Peyer's patch (tissue), 4 donors: ENCODE results near the gene EMC1. TPM values are rescaled to one million over a fixed set of nuclear protein-coding genes. Genes with fewer than 3 reads are reported as not detected.
"Not testable (repeated sequence)": the region's sequence is repeated elsewhere in the genome, so short reads cannot be mapped to it uniquely, and the experiment has no call there.

Experiments used
- DNase-seq, 3 donors: peaks; one replicate each; pipeline ENCODE4 v3.0.0-alpha.2; 2017 to 2019
- H3K27ac ChIP-seq, 4 donors: fragments of 200-600 bp; sonication (generic); one replicate each; pipeline ENCODE4 v1.5.1; 2016 to 2019
- H3K27me3 ChIP-seq, 2 donors: fragments of 200-600 bp; sonication (generic); one replicate each; pipeline ENCODE4 v1.5.1; 2019
- H3K36me3 ChIP-seq, 3 donors: fragments of 200-600 bp; sonication (generic); one replicate each; pipeline ENCODE4 v1.5.1; 2016 to 2019
- H3K4me1 ChIP-seq, 4 donors: fragments of 200-600 bp; sonication (generic); one replicate each; pipeline ENCODE4 v1.5.1; 2016 to 2019
- H3K4me3 ChIP-seq, 4 donors: fragments of 200-600 bp; sonication (generic); 1 replicate in 3 of 4; 2 replicates in 1 of 4; pipeline ENCODE4 v1.5.1; 2016 to 2019; ENCODE audit warnings: mild to moderate bottlenecking in 1 of 4
- H3K9me3 ChIP-seq, 4 donors: fragments of 200-600 bp; sonication (generic); one replicate each; pipeline ENCODE4 v1.5.1; 2016 to 2019; ENCODE audit warnings: mild to moderate bottlenecking in 1 of 4
- POLR2A ChIP-seq, 2 donors: fragments of 450-650 bp; IDR thresholded peaks; one replicate each; pipeline ENCODE4 v1.5.1; 2017; ENCODE audit warnings: antibody characterized with exemption in 2 of 2, mild to moderate bottlenecking in 2 of 2, moderate library complexity in 2 of 2
- total RNA-seq, 4 donors: library from RNA; depleted of rRNA; stranded (reverse); fragments of >200 nt; gene quantifications; one replicate each; pipeline ENCODE4 v1.1.0, GENCODE V29; 2016
- TF ChIP-seq, protein P1 (sequence below), 6 experiments: fragments of 450-650 bp in 4 of 6; fragments of 200-600 bp in 2 of 6; sonication (generic) in 1 of 6; IDR thresholded peaks; one replicate each; pipeline ENCODE4 v1.5.1; 2017 to 2019; ENCODE audit warnings: antibody characterized with exemption in 6 of 6, mild to moderate bottlenecking in 3 of 6, moderate library complexity in 1 of 6

Gene EMC1
- total RNA-seq = 10 to 100 TPM; 28.0 to 71.0 (median 37.0) TPM

DNA sequence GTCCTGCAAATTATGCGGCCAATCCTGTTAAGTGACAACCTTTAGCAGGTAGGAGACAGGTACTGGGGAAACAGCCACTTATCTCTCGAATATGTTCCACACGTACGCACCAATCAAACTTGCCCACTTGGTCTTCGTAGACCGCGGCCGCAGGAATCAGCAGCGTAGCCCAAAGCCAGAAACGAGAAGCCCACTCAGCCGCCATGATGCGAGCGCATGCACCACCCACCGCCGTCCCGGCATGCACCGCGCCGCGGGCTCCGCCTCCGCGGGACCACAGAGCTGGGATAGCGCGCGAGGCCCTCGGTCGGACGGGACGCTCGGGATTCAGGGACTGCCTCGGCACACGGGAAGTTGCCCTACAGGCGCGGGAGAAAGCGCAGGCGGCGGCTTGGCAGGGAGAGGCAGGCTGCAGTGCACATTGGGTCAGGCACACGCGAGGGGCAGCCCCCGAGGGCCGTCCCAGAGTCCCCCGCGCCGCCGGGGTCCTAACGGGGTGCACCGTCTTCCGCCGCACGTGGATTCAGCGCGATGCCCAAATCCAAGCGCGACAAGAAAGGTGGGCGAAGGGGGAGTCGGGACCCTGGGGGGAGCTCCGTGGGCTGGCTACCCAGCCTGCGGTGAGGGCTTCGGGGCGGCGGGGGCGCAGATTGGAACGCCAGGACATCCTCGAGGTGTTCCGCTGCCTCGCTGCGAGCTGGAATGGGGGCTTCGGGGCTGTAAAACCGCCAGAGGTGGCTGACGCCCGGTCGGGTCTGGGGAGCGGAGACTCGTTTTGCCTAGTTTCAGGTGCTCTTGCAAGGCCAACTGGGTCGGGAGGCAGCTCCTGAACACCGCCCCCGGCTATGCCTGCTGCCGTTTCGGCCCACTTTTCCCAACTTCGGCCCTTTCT, at the start of gene EMC1, which contains the start of gene MRTO4:
Gene EMC1, minus strand, starts transcription at position 220 of the 892 bp plus-strand sequence. Its CDS starts 15 bp downstream, at position 205.
Gene MRTO4, plus strand, starts transcription at position 501 of the 892 bp plus-strand sequence. Its CDS starts 31 bp downstream, at position 532.
- Histone ChIP-seq H3K4me1 (peaks cover 2 to 31% (median 9%) of the 10 kb centered on the region in 4 donors), H3K36me3 (peaks cover 0 to 24% (median 0%) of the 10 kb centered on the region in 3 donors), H3K27ac (peak within 1 kb of the TSS; percentile 89 to 98 (median 94)), H3K27me3 (no peaks in the 10 kb centered on the region), H3K4me3 (peak within 1 kb of the TSS; percentile 76 to 97 (median 88)), H3K9me3 (no peaks in the 10 kb centered on the region)
- TF ChIP-seq POLR2A (IDR thresholded peaks at IDR 0.05) = peak; percentile 56 to 68
- TF ChIP-seq, protein P1, sequence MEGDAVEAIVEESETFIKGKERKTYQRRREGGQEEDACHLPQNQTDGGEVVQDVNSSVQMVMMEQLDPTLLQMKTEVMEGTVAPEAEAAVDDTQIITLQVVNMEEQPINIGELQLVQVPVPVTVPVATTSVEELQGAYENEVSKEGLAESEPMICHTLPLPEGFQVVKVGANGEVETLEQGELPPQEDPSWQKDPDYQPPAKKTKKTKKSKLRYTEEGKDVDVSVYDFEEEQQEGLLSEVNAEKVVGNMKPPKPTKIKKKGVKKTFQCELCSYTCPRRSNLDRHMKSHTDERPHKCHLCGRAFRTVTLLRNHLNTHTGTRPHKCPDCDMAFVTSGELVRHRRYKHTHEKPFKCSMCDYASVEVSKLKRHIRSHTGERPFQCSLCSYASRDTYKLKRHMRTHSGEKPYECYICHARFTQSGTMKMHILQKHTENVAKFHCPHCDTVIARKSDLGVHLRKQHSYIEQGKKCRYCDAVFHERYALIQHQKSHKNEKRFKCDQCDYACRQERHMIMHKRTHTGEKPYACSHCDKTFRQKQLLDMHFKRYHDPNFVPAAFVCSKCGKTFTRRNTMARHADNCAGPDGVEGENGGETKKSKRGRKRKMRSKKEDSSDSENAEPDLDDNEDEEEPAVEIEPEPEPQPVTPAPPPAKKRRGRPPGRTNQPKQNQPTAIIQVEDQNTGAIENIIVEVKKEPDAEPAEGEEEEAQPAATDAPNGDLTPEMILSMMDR (IDR thresholded peaks at IDR 0.05) = peak in 1 of 6 experiments; percentile 11
- DNase-seq = peak; percentile 90 to 94 (median 93)

DNA sequence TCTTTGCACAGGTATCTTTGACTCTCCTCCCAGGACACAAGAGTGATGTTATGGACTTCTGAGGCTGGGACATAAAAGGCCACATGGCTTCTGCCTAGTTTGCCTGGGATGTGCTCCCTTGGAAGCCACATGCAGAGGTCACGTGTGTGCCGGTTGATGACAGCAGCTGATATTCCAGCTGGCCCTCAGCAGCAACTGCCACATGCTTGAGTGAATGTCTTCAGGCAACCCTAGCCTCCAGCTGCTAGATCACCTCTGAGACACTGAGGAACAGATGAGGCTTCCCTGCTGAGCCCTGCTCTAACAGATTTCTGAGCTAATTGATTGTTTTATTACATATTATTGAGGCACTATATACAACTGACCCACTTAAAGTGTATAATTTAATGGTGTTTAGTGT, 48.9 kb upstream of the EMC1 start:
- H3K36me3 ChIP-seq = peaks cover 0 to 40% (median 0%) of the 10 kb centered on the region in 3 donors
- no peaks in the 10 kb centered on the region for H3K4me1 ChIP-seq
- peaks cover 0 to 5% (median 0%) of the 10 kb centered on the region in 4 donors for H3K9me3 ChIP-seq
- DNase-seq = peak in 1 of 3 donors; percentile 29
- H3K27ac ChIP-seq = no peak overlapping the region
- no peak overlapping the region for H3K4me3 ChIP-seq
- TF ChIP-seq, protein P1 (IDR thresholded peaks at IDR 0.05) = no peak
- TF ChIP-seq POLR2A (IDR thresholded peaks at IDR 0.05) = no peak
- no peaks in the 10 kb centered on the region for H3K27me3 ChIP-seq

DNA sequence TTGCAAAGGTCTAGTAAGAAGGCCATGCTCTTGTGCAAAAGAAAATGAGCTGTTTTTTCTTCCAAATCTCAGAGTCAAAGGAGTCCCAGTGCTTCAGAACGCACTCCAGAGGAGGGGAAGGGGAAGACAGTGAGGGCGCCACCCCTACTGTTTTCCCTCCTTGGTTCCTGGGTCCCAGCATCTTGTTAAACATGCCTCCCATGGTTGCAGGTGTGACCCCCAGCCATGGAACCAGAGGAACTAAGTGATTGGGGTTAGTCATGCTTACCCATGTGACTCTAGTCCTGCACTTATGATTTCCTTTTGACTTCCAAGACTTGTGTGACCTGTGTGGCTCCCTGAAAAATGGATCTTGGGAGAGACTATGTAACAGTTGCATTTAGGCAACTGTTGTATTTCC, 43.3 kb upstream of the EMC1 start:
- H3K36me3 ChIP-seq = peaks cover 0 to 9% (median 0%) of the 10 kb centered on the region in 3 donors
- DNase-seq = no peak
- H3K27ac ChIP-seq = no peak overlapping the region
- TF ChIP-seq, protein P1 (IDR thresholded peaks at IDR 0.05) = no peak
- TF ChIP-seq POLR2A (IDR thresholded peaks at IDR 0.05) = no peak
- no peaks in the 10 kb centered on the region for H3K27me3 ChIP-seq
- H3K9me3 ChIP-seq = peaks cover 0 to 15% (median 7%) of the 10 kb centered on the region in 4 donors
- H3K4me3 ChIP-seq = no peak overlapping the region
- H3K4me1 ChIP-seq = no peaks in the 10 kb centered on the region

GRCh38 chr1:19289244-19289643, 37.9 kb upstream of the EMC1 start:
- H3K36me3 ChIP-seq = peaks cover 0 to 9% (median 0%) of the 10 kb centered on the region in 3 donors
- peaks cover 0 to 7% (median under 1%) of the 10 kb centered on the region in 4 donors for H3K9me3 ChIP-seq
- TF ChIP-seq, protein P1 (IDR thresholded peaks at IDR 0.05) = no peak
- TF ChIP-seq POLR2A (IDR thresholded peaks at IDR 0.05) = no peak
- DNase-seq = no peak
- peak overlapping the region; percentile 26 to 69 (median 46) for H3K4me3 ChIP-seq
- H3K27me3 ChIP-seq = no peaks in the 10 kb centered on the region
- H3K27ac ChIP-seq = peak overlapping the region in 3 of 4 donors; percentile 68 to 87 (median 83)
- peaks cover 0 to 5% (median 0%) of the 10 kb centered on the region in 4 donors for H3K4me1 ChIP-seq

- not testable (repeated sequence) for H3K4me1 ChIP-seq, H3K9me3 ChIP-seq, H3K27me3 ChIP-seq
- Histone ChIP-seq H3K4me3 (peak within 1 kb of the TSS; percentile 26 to 69 (median 46)), H3K27ac (peak within 1 kb of the TSS in 3 of 4 donors; percentile 68 to 87 (median 83)), H3K36me3 (peaks cover 0 to 15% (median 0%) of the 10 kb centered on the region in 3 donors)
- DNase-seq = peak; percentile 23 to 91 (median 89)
- TF ChIP-seq, protein P1 (IDR thresholded peaks at IDR 0.05) = peak in 1 of 6 experiments; percentile 4
- TF ChIP-seq POLR2A (IDR thresholded peaks at IDR 0.05) = peak; percentile 75 to 84
These were observed 37.3 kb upstream of the EMC1 start, which contains the start of gene AKR7A3 for GRCh38 chr1:19288324-19289241. Gene AKR7A3 (minus strand): TSS chr1:19288770. CDS start chr1:19288709, 61 bp downstream.
